ENCODE results near the gene LMNA. TPM values are rescaled to one million over a fixed set of nuclear protein-coding genes. Genes with fewer than 3 reads are reported as not detected.

The LMNA gene
- total RNA-seq, 1 experiment from 2014 or later = 68.8 TPM

GRCh38 chr1:156076609-156077429 lies 37.7 kb upstream of the LMNA start:
- peak; percentile 65 for DNase-seq (ENCODE audit: low spot score)
- peaks cover 8% of the 10 kb centered on the region for H3K36me3 Mint-ChIP-seq
- H3K27ac Mint-ChIP-seq = peak overlapping the region; percentile 53
- H3K4me3 Mint-ChIP-seq = peak overlapping the region; percentile 96
- peak; percentile 21 for ATAC-seq
- H3K4me1 Mint-ChIP-seq = peaks cover 80% of the 10 kb centered on the region
- TF ChIP-seq, protein P1, sequence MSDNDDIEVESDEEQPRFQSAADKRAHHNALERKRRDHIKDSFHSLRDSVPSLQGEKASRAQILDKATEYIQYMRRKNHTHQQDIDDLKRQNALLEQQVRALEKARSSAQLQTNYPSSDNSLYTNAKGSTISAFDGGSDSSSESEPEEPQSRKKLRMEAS (CRISPR knock-in tag; IDR thresholded peaks at IDR 0.05) = peak; percentile 58
- TF ChIP-seq ZNF396 (CRISPR knock-in tag; IDR thresholded peaks at IDR 0.05; ENCODE audit: borderline replicate concordance) (no peak), NR1H2 (CRISPR knock-in tag; IDR thresholded peaks at IDR 0.05) (no peak), CBFB (CRISPR knock-in tag; IDR thresholded peaks at IDR 0.05; ENCODE audit: low read depth) (0 out of 2 replicates have a peak, but pooled peaks have one; percentile 33), FOXP4 (CRISPR knock-in tag; IDR thresholded peaks at IDR 0.05) (0 out of 2 replicates have a peak, but pooled peaks have one; percentile 58), ZBTB21 (CRISPR knock-in tag; IDR thresholded peaks at IDR 0.05; ENCODE audit: borderline replicate concordance) (peak; percentile 63; the same call in 1 of the 2 replicates), SMAD4 (CRISPR knock-in tag; IDR thresholded peaks at IDR 0.05) (no peak), ZNF219 (CRISPR knock-in tag; IDR thresholded peaks at IDR 0.05; ENCODE audit: borderline replicate concordance) (peak; percentile 42; the same call in 1 of the 2 replicates), ETV6 (CRISPR knock-in tag; IDR thresholded peaks at IDR 0.05) (no peak), SP1 (CRISPR knock-in tag; conservative IDR thresholded peaks at IDR 0.05) (peak; percentile 71), ZNF138 (CRISPR knock-in tag; conservative IDR thresholded peaks at IDR 0.05) (0 out of 2 replicates have a peak, but pooled peaks have one; percentile 40), ZNF423 (CRISPR knock-in tag; IDR thresholded peaks at IDR 0.05) (peak; percentile 42), ZNF263 (CRISPR knock-in tag; IDR thresholded peaks at IDR 0.05; ENCODE audit: low read depth) (peak; percentile 71; the same call in 1 of the 2 replicates), ZNF121 (CRISPR knock-in tag; IDR thresholded peaks at IDR 0.05) (0 out of 2 replicates have a peak, but pooled peaks have one; percentile 11), IRF1 (CRISPR knock-in tag; IDR thresholded peaks at IDR 0.05) (peak; percentile 61; the same call in 1 of the 2 replicates), E2F1 (CRISPR knock-in tag; IDR thresholded peaks at IDR 0.05) (peak; percentile 32; the same call in 1 of the 2 replicates), NFATC4 (CRISPR knock-in tag; IDR thresholded peaks at IDR 0.05) (0 out of 2 replicates have a peak, but pooled peaks have one; percentile 10)
- TF ChIP-seq, protein P2, sequence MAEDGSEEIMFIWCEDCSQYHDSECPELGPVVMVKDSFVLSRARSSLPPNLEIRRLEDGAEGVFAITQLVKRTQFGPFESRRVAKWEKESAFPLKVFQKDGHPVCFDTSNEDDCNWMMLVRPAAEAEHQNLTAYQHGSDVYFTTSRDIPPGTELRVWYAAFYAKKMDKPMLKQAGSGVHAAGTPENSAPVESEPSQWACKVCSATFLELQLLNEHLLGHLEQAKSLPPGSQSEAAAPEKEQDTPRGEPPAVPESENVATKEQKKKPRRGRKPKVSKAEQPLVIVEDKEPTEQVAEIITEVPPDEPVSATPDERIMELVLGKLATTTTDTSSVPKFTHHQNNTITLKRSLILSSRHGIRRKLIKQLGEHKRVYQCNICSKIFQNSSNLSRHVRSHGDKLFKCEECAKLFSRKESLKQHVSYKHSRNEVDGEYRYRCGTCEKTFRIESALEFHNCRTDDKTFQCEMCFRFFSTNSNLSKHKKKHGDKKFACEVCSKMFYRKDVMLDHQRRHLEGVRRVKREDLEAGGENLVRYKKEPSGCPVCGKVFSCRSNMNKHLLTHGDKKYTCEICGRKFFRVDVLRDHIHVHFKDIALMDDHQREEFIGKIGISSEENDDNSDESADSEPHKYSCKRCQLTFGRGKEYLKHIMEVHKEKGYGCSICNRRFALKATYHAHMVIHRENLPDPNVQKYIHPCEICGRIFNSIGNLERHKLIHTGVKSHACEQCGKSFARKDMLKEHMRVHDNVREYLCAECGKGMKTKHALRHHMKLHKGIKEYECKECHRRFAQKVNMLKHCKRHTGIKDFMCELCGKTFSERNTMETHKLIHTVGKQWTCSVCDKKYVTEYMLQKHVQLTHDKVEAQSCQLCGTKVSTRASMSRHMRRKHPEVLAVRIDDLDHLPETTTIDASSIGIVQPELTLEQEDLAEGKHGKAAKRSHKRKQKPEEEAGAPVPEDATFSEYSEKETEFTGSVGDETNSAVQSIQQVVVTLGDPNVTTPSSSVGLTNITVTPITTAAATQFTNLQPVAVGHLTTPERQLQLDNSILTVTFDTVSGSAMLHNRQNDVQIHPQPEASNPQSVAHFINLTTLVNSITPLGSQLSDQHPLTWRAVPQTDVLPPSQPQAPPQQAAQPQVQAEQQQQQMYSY (CRISPR knock-in tag; IDR thresholded peaks at IDR 0.05) = 0 out of 2 replicates have a peak, but pooled peaks have one; percentile 8
- TF ChIP-seq, protein P3, sequence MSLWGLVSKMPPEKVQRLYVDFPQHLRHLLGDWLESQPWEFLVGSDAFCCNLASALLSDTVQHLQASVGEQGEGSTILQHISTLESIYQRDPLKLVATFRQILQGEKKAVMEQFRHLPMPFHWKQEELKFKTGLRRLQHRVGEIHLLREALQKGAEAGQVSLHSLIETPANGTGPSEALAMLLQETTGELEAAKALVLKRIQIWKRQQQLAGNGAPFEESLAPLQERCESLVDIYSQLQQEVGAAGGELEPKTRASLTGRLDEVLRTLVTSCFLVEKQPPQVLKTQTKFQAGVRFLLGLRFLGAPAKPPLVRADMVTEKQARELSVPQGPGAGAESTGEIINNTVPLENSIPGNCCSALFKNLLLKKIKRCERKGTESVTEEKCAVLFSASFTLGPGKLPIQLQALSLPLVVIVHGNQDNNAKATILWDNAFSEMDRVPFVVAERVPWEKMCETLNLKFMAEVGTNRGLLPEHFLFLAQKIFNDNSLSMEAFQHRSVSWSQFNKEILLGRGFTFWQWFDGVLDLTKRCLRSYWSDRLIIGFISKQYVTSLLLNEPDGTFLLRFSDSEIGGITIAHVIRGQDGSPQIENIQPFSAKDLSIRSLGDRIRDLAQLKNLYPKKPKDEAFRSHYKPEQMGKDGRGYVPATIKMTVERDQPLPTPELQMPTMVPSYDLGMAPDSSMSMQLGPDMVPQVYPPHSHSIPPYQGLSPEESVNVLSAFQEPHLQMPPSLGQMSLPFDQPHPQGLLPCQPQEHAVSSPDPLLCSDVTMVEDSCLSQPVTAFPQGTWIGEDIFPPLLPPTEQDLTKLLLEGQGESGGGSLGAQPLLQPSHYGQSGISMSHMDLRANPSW (CRISPR knock-in tag; conservative IDR thresholded peaks at IDR 0.05; ENCODE audit: low read depth) = peak; percentile 90; the same call in 1 of the 2 replicates
- TF ChIP-seq, protein P4, sequence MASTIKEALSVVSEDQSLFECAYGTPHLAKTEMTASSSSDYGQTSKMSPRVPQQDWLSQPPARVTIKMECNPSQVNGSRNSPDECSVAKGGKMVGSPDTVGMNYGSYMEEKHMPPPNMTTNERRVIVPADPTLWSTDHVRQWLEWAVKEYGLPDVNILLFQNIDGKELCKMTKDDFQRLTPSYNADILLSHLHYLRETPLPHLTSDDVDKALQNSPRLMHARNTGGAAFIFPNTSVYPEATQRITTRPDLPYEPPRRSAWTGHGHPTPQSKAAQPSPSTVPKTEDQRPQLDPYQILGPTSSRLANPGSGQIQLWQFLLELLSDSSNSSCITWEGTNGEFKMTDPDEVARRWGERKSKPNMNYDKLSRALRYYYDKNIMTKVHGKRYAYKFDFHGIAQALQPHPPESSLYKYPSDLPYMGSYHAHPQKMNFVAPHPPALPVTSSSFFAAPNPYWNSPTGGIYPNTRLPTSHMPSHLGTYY (CRISPR knock-in tag; IDR thresholded peaks at IDR 0.05) = no peak
- no peaks in the 10 kb centered on the region for H3K9me3 Mint-ChIP-seq
- POLR2A ChIA-PET = no interaction called here
- CTCF ChIA-PET = interaction anchor here (1.0 to 3.4 kb wide), 3 partner anchors 10 to 98 kb away, joined by 4 to 20 read pairs (median 11); partner anchors contain the start of genes ARHGEF2, LAMTOR2 and UBQLN4
- H3K27me3 Mint-ChIP-seq (ENCODE audit: low read depth) = no peaks in the 10 kb centered on the region
